Endothelial cell of umbilical vein (primary cell): Measurements from ENCODE around the gene BUD31. TPM values are rescaled to one million over a fixed set of nuclear protein-coding genes. Genes with fewer than 3 reads are reported as not detected.
A peak's percentile ranks its signal among the peaks of the same experiment; 100 is the strongest.

Experiments used
- BruUV-seq: library from RNA; stranded (reverse); fragments of 400-500 nt; replicated peaks from 2 replicates; lab custom pipeline; 2021; lab: Mats Ljungman, UMichigan
- CTCF ChIA-PET: fragments of 300-600, 350-600 bp; sonication (Branson Sonifier 250); formaldehyde crosslinking; loops from one replicate; lab custom pipeline; 2021; ENCODE audit warnings: antibody characterized with exemption, inconsistent platforms; lab: Charles Lee
- POLR2A ChIA-PET: fragments of 300-600, 350-600 bp; sonication (Branson Sonifier 250); formaldehyde crosslinking; loops from one replicate; lab custom pipeline; 2021; ENCODE audit warnings: antibody characterized with exemption, inconsistent platforms; lab: Charles Lee
- DNase-seq: peaks from one replicate; pipeline ENCODE4 v3.0.0-alpha.2; 2011; ENCODE audit warnings: low read depth, low spot score
- FAIRE-seq: peaks from 2 replicates; lab custom pipeline; 2011; peaks lifted over from hg19 to GRCh38; lab: Jason Lieb, UNC
- H2AFZ ChIP-seq: 2 replicates; pipeline ENCODE4 v1.6.0; 2012; ENCODE audit warnings: low read depth, low read length, control low read depth, inconsistent platforms
- H3K27ac ChIP-seq: 2 replicates; pipeline ENCODE4 v1.5.1; 2011; ENCODE audit warnings: low read depth, mild to moderate bottlenecking, control low read depth, low read length, moderate library complexity; ENCODE audit not compliant: insufficient read depth
- H3K27me3 ChIP-seq, 2 experiments: 2 replicates each; pipeline versions ENCODE4 v1.6.0 to v1.6.1; 2011; ENCODE audit warnings: low read length in 2 of 2, mixed read lengths in 1 of 2; ENCODE audit not compliant: control insufficient read depth in 2 of 2, insufficient read depth in 2 of 2
- H3K36me3 ChIP-seq, 2 experiments: 2 replicates in 1 of 2; 3 replicates in 1 of 2; pipeline ENCODE4 v1.5.1; 2011; ENCODE audit warnings: low read length in 2 of 2, mild to moderate bottlenecking in 1 of 2, moderate library complexity in 1 of 2; ENCODE audit not compliant: control insufficient read depth in 2 of 2, insufficient read depth in 2 of 2; ENCODE audit errors: extremely low read depth in 1 of 2
- H3K4me1 ChIP-seq: 3 replicates; pipeline ENCODE4 v1.5.1; 2011; ENCODE audit warnings: mild to moderate bottlenecking, low read length; ENCODE audit not compliant: control insufficient read depth, insufficient read depth; ENCODE audit errors: extremely low read depth
- H3K4me2 ChIP-seq: 2 replicates; pipeline ENCODE4 v1.6.1; 2011; ENCODE audit warnings: low read length, control low read depth, mixed read lengths; ENCODE audit not compliant: insufficient read depth
- H3K4me3 ChIP-seq, 3 experiments: fragments of 200-600 bp in 1 of 3; sonication (generic), shearing (Covaris generic) in 1 of 3; replicated peaks in 1 of 3; 2 replicates each; pipeline ENCODE4 v1.5.1; 2011 to 2016; ENCODE audit warnings: control low read depth in 3 of 3, low read length in 3 of 3, mild to moderate bottlenecking in 2 of 3, inconsistent platforms in 1 of 3, low read depth in 1 of 3, moderate library complexity in 1 of 3; ENCODE audit not compliant: insufficient read depth in 1 of 3
- H3K79me2 ChIP-seq: 2 replicates; pipeline ENCODE4 v1.6.0; 2012; ENCODE audit warnings: low read length, inconsistent platforms; ENCODE audit not compliant: control insufficient read depth, insufficient read depth
- H3K9ac ChIP-seq: replicated peaks from 2 replicates; pipeline ENCODE3; 2011; ENCODE audit warnings: low read length, control low read depth; ENCODE audit not compliant: insufficient read depth; ENCODE audit errors: extremely low read depth
- H3K9me1 ChIP-seq: replicated peaks from 3 replicates; pipeline ENCODE4 v1.6.0; 2011; ENCODE audit warnings: mild to moderate bottlenecking, low read length; ENCODE audit not compliant: control insufficient read depth, insufficient read depth; ENCODE audit errors: extremely low read depth
- H3K9me3 ChIP-seq: replicated peaks from 2 replicates; pipeline ENCODE4 v1.5.1; 2012; ENCODE audit warnings: low read length, inconsistent platforms; ENCODE audit not compliant: control insufficient read depth, insufficient read depth
- H4K20me1 ChIP-seq: replicated peaks from 2 replicates; pipeline ENCODE3; 2011; ENCODE audit warnings: mild to moderate bottlenecking, low read length; ENCODE audit not compliant: control insufficient read depth, insufficient read depth; ENCODE audit errors: extremely low read depth
- EZH2 ChIP-seq: IDR thresholded peaks from 2 replicates; pipeline ENCODE4 v1.6.1; 2012; ENCODE audit warnings: borderline replicate concordance, low read depth, mild to moderate bottlenecking, moderate library complexity, low read length, inconsistent platforms; ENCODE audit not compliant: severe bottlenecking
- FOS ChIP-seq: IDR thresholded peaks from 2 replicates; pipeline ENCODE4 v1.6.1; 2011; ENCODE audit warnings: mild to moderate bottlenecking, low read length, moderate library complexity, borderline replicate concordance; ENCODE audit not compliant: insufficient read depth
- GATA2 ChIP-seq: IDR thresholded peaks from 2 replicates; pipeline ENCODE4 v1.7.0; 2011; ENCODE audit warnings: low read depth, mild to moderate bottlenecking, moderate library complexity, mixed read lengths, low read length; ENCODE audit not compliant: insufficient read length, insufficient read depth
- JUN ChIP-seq: IDR thresholded peaks from 2 replicates; pipeline ENCODE4 v1.6.1; 2011; ENCODE audit warnings: borderline replicate concordance, low read depth; ENCODE audit not compliant: insufficient read length, insufficient read depth
- MYC ChIP-seq: IDR thresholded peaks from one replicate; pipeline ENCODE4 v1.6.1; 2011; ENCODE audit warnings: mild to moderate bottlenecking, low read depth, low read length
- POLR2A ChIP-seq: IDR thresholded peaks from 2 replicates; pipeline ENCODE4 v1.6.1; 2012; ENCODE audit warnings: low read depth, mild to moderate bottlenecking, control low read depth, low read length
- POLR2AphosphoS5 ChIP-seq: IDR thresholded peaks from 2 replicates; pipeline ENCODE4 v1.6.1; 2012; ENCODE audit warnings: low read depth, mild to moderate bottlenecking, control low read depth, low read length, moderate library complexity; ENCODE audit not compliant: insufficient read depth
- dilution Hi-C: fragments of 300-500 bp; cut with MboI; formaldehyde crosslinking; loops from one replicate; pipeline ENCODE4 v1.15.0; 2019; ENCODE audit warnings: low sequenced_read_pairs; ENCODE audit not compliant: extremely low pct_ligation_motif_present
- intact Hi-C: fragments of 100-400 bp; cut with micrococcal nuclease; formaldehyde crosslinking; loops from one replicate; pipeline ENCODE4 v1.10.0; 2022
- polyA plus RNA-seq, 4 experiments: library from polyadenylated mRNA; depleted of rRNA in 3 of 4; stranded (reverse) in 3 of 4; unstranded in 1 of 4; fragments of >200 nt; gene quantifications; 2 replicates each; pipeline versions ENCODE4 v1.2.1 to v1.2.3, GENCODE V29; 2011 to 2012; ENCODE audit warnings: missing spikeins in 1 of 4
- total RNA-seq: library from RNA; stranded (reverse); gene quantifications from 2 replicates; pipeline ENCODE4 v1.2.3, GENCODE V29; 2021
- TF ChIP-seq, protein P1 (sequence below): IDR thresholded peaks from 2 replicates; pipeline ENCODE4 v1.6.1; 2011; ENCODE audit not compliant: insufficient read depth, insufficient read length
- TF ChIP-seq, protein P2 (sequence below), 2 donors: IDR thresholded peaks; 1 replicate in 1 of 2; 2 replicates in 1 of 2; pipeline ENCODE4 v1.5.1; 2011; ENCODE audit warnings: low read length in 2 of 2, mild to moderate bottlenecking in 2 of 2, moderate library complexity in 2 of 2, control low read depth in 1 of 2, inconsistent platforms in 1 of 2, low read depth in 1 of 2; ENCODE audit not compliant: insufficient read depth in 1 of 2; ENCODE audit errors: extremely low read depth in 1 of 2

The BUD31 gene
- total and polyA plus RNA-seq, 2 donors (not counting 3 experiments of a cell fraction or from before 2014, with no cell fraction given), result 67.8 to 122 TPM

GRCh38 chr7:99383203-99383602, 25.6 kb upstream of the BUD31 start:
- BruUV-seq, result no TSS peak
- H3K9me3 ChIP-seq, result no peaks in the 10 kb centered on the region
- ChIA-PET POLR2A (interaction anchor here (0.7 kb wide), 1 partner anchor 33 kb away, joined by 5 read pairs; no protein-coding TSS in a partner anchor), CTCF (no interaction called here)
- DNase-seq (no peak), FAIRE-seq (peak; percentile 18)
- H3K4me2 ChIP-seq, result no peak overlapping the region
- no peak overlapping the region for H3K9ac ChIP-seq
- intact Hi-C loops, result no loop called here
- H4K20me1 ChIP-seq, result no peaks in the 10 kb centered on the region
- H3K27ac ChIP-seq, result no peak overlapping the region
- H3K79me2 ChIP-seq, result peaks cover 54% of the 10 kb centered on the region
- H3K36me3 ChIP-seq, result peaks cover 13 to 21% of the 10 kb centered on the region in 2 experiments
- peaks cover 22% of the 10 kb centered on the region for H3K4me1 ChIP-seq
- H3K4me3 ChIP-seq, result no peak overlapping the region
- no peaks in the 10 kb centered on the region for H3K27me3 ChIP-seq
- TF ChIP-seq POLR2AphosphoS5 (no peak), GATA2 (no peak), MYC (no peak), FOS (no peak), JUN (no peak), POLR2A (no peak), EZH2 (no peak)
- TF ChIP-seq, protein P1, sequence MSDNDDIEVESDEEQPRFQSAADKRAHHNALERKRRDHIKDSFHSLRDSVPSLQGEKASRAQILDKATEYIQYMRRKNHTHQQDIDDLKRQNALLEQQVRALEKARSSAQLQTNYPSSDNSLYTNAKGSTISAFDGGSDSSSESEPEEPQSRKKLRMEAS, result no peak
- TF ChIP-seq, protein P2, sequence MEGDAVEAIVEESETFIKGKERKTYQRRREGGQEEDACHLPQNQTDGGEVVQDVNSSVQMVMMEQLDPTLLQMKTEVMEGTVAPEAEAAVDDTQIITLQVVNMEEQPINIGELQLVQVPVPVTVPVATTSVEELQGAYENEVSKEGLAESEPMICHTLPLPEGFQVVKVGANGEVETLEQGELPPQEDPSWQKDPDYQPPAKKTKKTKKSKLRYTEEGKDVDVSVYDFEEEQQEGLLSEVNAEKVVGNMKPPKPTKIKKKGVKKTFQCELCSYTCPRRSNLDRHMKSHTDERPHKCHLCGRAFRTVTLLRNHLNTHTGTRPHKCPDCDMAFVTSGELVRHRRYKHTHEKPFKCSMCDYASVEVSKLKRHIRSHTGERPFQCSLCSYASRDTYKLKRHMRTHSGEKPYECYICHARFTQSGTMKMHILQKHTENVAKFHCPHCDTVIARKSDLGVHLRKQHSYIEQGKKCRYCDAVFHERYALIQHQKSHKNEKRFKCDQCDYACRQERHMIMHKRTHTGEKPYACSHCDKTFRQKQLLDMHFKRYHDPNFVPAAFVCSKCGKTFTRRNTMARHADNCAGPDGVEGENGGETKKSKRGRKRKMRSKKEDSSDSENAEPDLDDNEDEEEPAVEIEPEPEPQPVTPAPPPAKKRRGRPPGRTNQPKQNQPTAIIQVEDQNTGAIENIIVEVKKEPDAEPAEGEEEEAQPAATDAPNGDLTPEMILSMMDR (IDR thresholded peaks at IDR 0.05; ENCODE audit: extremely low read depth in 1 of 2, insufficient read depth in 1 of 2, low read depth in 1 of 2, low read length in 2 of 2), result no peak
- H2AFZ ChIP-seq, result no peak overlapping the region
- dilution Hi-C loops, result no loop called here
- no peaks in the 10 kb centered on the region for H3K9me1 ChIP-seq
